NCI-H1092 (cell line): ENCODE measurements around the gene ZFYVE27.
A peak's percentile ranks its signal among the peaks of the same experiment; 100 is the strongest.
"Not testable (repeated sequence)": the region's sequence is repeated elsewhere in the genome, so short reads cannot be mapped to it uniquely, and the experiment has no call there.

Experiments used
- DNase-seq: peaks from one replicate; lab custom pipeline; 2025; lab: John Stamatoyannopoulos, UW

Gene ZFYVE27

DNA sequence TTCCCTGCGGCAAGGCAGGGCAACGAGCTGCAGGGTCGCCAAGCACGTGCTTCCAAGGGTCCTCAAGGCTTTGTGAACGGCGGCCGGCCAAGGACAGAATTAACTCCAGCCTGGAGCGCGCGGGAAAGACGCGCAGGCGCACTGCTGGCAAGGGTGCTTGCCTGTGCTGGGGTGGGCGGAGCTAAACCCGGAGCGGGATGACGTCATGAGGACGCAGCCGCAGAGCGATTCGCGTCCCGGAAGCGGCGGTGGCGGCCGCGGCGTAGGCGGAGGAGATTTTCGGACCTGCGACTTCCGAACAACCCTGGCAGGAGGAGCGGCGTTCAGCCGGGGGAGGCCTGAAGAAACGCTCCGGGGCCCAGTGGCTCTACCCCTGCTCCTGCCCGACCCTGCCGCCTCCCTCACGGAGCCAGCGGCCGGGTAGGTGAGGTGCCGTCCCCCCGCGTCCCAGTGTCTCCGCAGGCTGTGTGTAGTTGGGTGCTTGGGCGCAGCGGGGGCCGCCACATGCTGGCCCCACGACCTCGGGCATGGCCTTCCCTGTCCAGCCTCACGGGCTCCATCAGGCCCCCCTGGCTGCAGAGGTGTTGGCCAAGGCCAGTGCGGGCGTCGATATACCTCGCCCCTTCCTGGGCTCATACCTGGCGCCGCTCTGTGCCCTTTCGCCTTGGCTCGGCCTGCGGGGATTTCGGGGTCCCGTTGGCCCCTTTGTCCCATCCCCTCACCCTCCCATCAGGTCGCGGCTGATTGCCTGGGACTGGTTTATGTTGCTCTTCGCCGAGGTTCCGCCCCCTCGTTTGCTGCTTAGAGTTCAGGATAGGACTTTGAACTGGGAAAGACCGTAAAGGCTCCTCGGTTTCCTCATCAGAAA, at the start of gene ZFYVE27:
Gene ZFYVE27, plus strand, starts transcription at position 227 of the 868 bp plus-strand sequence. CDS start 1,350 bp downstream, outside the sequence.
- peak; percentile 81 for DNase-seq

DNA sequence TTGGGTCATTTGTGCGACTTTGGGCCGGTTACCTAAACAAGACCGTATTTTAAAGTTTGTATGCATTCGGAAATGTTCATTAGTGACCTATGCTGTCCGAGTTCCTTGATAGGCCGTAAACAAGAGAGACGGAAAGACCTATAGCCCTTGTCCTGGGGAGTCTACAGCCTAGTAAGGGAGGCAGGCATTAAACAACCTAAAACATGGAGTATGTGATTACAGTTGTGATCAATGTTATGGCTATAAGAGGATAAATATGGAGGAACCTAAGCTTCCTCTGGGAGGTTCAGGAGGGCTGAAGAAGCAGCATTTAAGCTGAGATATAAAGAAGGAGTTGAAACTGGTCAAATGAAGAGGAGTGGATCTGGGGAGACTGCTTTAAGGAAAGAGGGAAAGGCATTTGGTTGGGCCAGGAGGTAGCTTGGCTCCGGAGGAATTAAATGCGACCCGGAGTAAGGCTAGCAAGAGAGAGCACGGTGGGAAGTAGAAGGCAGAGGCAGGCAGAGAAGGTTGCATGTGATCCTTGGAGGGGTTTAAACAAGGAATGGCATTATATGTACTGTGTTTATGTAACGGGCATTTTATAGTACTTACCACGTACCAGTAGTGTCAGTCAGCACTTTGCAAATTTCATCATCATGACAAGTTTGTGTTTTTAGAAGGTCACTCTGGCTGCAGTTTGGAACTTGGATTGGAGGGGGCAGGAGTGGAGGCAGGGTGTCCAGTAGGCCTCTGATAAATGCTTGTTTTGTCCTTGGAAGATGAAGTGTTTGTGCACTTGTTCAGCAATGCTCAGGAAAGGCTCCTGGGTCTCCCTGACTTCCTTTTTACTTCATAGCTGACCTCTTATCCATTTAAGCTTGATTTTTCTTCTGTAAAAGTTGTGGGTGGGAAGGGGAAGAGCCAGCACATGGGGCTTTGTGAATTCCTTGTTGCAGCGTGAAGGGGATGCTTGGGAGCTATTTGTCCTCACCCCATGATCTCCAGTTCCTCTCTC, 48.8 kb upstream of the ZFYVE27 start:
- DNase-seq, result no peak

DNA sequence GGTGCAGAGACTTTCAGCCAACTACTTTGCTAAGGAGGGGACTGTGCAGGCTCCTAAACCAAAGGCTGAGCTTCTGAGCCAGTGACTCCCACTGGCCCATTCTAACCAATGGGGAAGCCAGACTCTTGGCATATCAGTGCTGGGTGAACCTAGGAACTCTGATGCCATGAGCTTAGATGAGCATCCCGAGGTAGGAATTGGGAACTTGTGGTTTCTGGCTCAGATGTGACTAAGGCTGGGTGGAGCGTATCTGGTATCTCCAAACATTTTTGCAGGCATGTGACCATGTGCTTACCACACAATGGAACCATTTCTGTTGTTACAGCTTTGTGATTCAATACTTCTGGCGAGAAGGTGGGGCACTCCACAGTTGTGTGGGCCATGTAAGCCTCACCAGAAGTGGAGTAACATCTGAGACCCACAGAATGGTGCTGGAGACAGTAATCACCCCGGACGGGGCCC, 47.3 kb upstream of the ZFYVE27 start:
- no peak for DNase-seq

- DNase-seq, result no peak
Observed at GRCh38 chr10:97690133-97690532, 46.8 kb upstream of the ZFYVE27 start.

- DNase-seq, result not testable (repeated sequence)
Observed at GRCh38 chr10:97698072-97698655, 38.8 kb upstream of the ZFYVE27 start.

GRCh38 chr10:97701438-97702069, 35.4 kb upstream of the ZFYVE27 start:
- DNase-seq, result peak; percentile 36

GRCh38 chr10:97703398-97704067, 33.4 kb upstream of the ZFYVE27 start:
- no peak for DNase-seq

- DNase-seq, result no peak
Observed at GRCh38 chr10:97704341-97704740, 32.6 kb upstream of the ZFYVE27 start.

GRCh38 chr10:97705006-97705670, 31.8 kb upstream of the ZFYVE27 start:
- DNase-seq, result no peak

DNA sequence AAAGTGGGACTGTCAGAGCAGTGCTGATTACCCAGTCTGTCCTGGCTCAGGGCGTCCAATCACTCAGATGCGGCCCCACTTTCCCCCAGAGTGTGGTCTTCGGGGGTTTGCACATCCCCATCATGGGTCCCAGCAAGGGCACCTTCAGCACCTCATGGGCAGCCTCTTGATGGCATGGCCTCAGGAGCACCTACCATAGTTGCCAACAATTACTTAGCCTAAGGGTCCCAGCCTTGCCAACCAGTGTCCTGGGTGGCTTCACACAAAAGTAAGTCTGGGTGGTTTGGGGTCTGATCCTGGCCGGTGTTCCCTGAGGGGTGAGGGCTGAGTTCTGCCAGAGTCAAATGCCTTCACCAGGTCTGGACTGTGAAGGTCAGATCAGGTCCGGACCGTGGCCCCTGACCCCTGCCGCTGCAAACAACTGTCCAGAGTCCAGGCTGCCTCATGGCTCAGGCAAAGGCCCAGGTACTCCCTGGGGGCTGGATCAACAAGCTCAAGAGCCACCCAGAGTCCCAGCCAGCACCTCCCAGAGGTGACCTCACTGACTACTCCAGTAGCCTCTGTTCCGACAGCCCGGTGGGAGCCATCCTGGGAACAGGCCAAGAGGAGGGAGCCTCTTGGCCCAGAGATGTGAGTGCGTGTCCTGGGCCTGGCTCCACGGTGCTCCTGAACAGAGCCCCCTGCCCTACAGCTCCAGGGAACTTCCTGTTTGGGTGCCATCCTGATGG, 29.6 kb upstream of the ZFYVE27 start:
- no peak for DNase-seq

GRCh38 chr10:97708167-97708566, 28.8 kb upstream of the ZFYVE27 start:
- no peak for DNase-seq

GRCh38 chr10:97708976-97709946, 27.7 kb upstream of the ZFYVE27 start:
- no peak for DNase-seq

- no peak for DNase-seq
Observed at GRCh38 chr10:97711640-97712572, 25.0 kb upstream of the ZFYVE27 start.

- DNase-seq, result no peak
Observed at GRCh38 chr10:97713339-97713825, 23.5 kb upstream of the ZFYVE27 start, which contains the start of gene MARVELD1. Gene MARVELD1 (plus strand): TSS chr10:97713730. CDS start chr10:97713877, 147 bp downstream.

DNA sequence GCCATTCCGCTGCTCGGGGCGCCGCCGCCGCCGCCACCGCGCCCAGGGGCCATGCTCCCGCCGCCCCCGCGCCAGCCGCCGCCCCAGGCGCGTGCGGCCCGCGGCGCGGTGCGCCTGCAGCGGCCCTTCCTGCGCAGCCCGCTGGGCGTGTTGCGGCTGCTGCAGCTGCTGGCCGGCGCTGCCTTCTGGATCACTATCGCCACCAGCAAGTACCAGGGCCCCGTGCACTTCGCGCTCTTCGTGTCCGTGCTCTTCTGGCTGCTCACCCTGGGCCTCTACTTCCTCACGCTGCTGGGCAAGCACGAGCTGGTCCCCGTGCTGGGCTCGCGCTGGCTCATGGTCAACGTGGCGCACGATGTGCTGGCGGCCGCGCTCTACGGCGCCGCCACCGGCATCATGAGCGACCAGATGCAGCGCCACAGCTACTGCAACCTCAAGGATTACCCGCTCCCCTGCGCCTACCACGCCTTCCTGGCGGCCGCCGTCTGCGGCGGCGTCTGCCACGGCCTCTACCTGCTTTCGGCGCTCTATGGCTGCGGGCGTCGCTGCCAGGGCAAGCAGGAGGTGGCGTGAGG, 23.0 kb upstream of the ZFYVE27 start:
- DNase-seq, result peak; percentile 40

DNA sequence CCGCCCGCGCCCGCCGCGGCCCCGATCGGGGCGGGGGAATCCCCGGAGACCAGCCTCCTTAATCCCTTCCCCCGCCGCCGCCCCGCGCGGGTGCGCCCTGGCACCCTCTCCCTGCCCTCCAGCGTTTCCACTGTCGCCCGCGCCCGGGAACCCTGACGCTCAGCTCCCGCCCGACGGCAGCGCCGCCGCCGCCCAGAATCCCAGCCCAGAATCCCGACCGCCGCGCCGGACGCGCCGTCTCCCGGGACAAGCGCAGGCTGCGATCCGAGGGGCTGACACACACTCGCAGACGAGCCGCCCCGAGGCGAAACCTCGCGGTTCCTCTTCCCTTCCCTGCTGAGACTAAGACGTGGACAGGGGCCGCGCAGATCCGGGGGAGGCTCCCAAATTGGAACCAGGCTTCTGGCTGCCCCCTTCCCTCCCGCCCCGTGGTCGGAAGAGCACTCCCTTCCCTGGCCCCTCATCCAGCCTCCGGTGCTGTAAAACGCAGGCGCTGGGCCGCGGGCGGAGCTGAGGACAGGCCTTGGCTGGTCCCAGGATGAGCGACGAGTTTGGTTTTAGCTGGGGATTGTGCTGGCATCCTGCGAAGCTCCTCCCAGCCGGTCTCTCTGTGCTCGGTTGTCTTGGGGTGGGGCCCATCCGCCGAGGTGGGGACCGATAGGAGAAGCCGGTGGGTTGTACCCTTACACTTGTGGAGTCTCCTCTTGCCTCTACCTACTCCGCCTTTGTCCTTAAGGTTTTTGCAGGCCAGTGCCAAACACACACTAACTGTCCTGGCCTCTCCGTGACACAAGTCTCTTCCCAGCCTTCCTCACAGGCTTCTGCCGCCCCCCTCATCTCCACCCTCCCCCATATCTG, 22.3 kb upstream of the ZFYVE27 start:
- DNase-seq, result no peak
